Neural cell (in vitro differentiated cells): Measurements from ENCODE around the gene LAPTM5. TPM values are rescaled to one million over a fixed set of nuclear protein-coding genes. Genes with fewer than 3 reads are reported as not detected.

Experiments
- H2AFZ ChIP-seq: fragments of 200-600, 300-800 bp; sonication (generic), shearing (Covaris generic); 2 replicates; pipeline ENCODE4 v1.6.0; 2014; ENCODE audit warnings: low read depth, mild to moderate bottlenecking, antibody characterized with exemption, low read length, moderate library complexity
- H3F3A ChIP-seq: fragments of 200-600 bp; shearing (Covaris generic); 2 replicates; pipeline ENCODE4 v1.6.1; 2016; ENCODE audit warnings: mild to moderate bottlenecking, moderate library complexity, mixed read lengths, antibody characterized with exemption, low read length; ENCODE audit not compliant: insufficient read depth, poor library complexity, severe bottlenecking
- H3K27ac ChIP-seq: fragments of 200-600, 300-800 bp; sonication (generic), shearing (Covaris generic); 2 replicates; pipeline ENCODE4 v1.5.1; 2014; ENCODE audit warnings: mild to moderate bottlenecking, low read length, moderate library complexity
- H3K27me3 ChIP-seq: fragments of 300-800, 200-600 bp; sonication (generic), shearing (Covaris generic); 2 replicates; pipeline ENCODE4 v1.6.0; 2014; ENCODE audit warnings: mild to moderate bottlenecking, low read depth, low read length, moderate library complexity; ENCODE audit not compliant: insufficient read depth
- H3K36me3 ChIP-seq: fragments of 300-800, 200-600 bp; sonication (generic), shearing (Covaris generic); 2 replicates; pipeline ENCODE4 v1.5.1; 2014; ENCODE audit warnings: mild to moderate bottlenecking, antibody characterized with exemption, low read length, moderate library complexity; ENCODE audit not compliant: insufficient read depth
- H3K4me2 ChIP-seq: fragments of 300-800, 200-600 bp; sonication (generic), shearing (Covaris generic); 2 replicates; pipeline ENCODE4 v1.6.0; 2014; ENCODE audit warnings: mild to moderate bottlenecking, low read length
- H3K4me3 ChIP-seq: fragments of 300-800, 200-600 bp; sonication (generic), shearing (Covaris generic); 2 replicates; pipeline ENCODE4 v1.5.1; 2014; ENCODE audit warnings: mild to moderate bottlenecking, low read length, moderate library complexity
- H3K79me2 ChIP-seq: fragments of 200-600 bp; shearing (Covaris generic); replicated peaks from 2 replicates; pipeline ENCODE4 v1.6.0; 2014; ENCODE audit warnings: mild to moderate bottlenecking, low read length, moderate library complexity; ENCODE audit not compliant: insufficient read depth
- H3K9ac ChIP-seq: fragments of 300-800, 200-600 bp; sonication (generic), shearing (Covaris generic); 2 replicates; pipeline ENCODE4 v1.6.1; 2016; ENCODE audit warnings: mild to moderate bottlenecking, low read length, mixed read lengths
- H3K9me2 ChIP-seq: fragments of 200-600 bp; shearing (Covaris generic); 2 replicates; pipeline ENCODE4 v1.6.1; 2016; ENCODE audit warnings: mild to moderate bottlenecking, low read length, mixed read lengths; ENCODE audit not compliant: insufficient read depth
- H3K9me3 ChIP-seq: fragments of 200-600, 300-800 bp; sonication (generic), shearing (Covaris generic); 2 replicates; pipeline ENCODE4 v1.6.1; 2016; ENCODE audit warnings: mild to moderate bottlenecking, mixed run types, low read length, moderate library complexity, mixed read lengths
- H4K20me1 ChIP-seq: fragments of 200-600 bp; shearing (Covaris generic); 2 replicates; pipeline ENCODE4 v1.6.1; 2016; ENCODE audit warnings: mild to moderate bottlenecking, mixed run types; ENCODE audit not compliant: insufficient read depth
- CTCF ChIP-seq: fragments of 450-650 bp; IDR thresholded peaks from 2 replicates; pipeline ENCODE4 v1.5.1; 2014; ENCODE audit warnings: antibody characterized with exemption, mild to moderate bottlenecking, moderate library complexity; ENCODE audit not compliant: poor library complexity, severe bottlenecking
- EP300 ChIP-seq: fragments of 450-650 bp; conservative IDR thresholded peaks from 2 replicates; pipeline ENCODE4 v1.6.1; 2014; ENCODE audit warnings: antibody characterized with exemption, mild to moderate bottlenecking, moderate library complexity; ENCODE audit not compliant: poor library complexity, severe bottlenecking
- EZH2 ChIP-seq: fragments of 200-600, 300-800 bp; shearing (Covaris generic), sonication (generic); IDR thresholded peaks from 2 replicates; pipeline ENCODE4 v1.6.1; 2014; ENCODE audit warnings: antibody characterized with exemption, low read length, borderline replicate concordance, mild to moderate bottlenecking; ENCODE audit not compliant: insufficient read depth, poor library complexity, severe bottlenecking
- MXI1 ChIP-seq: fragments of 450-650 bp; conservative IDR thresholded peaks from 2 replicates; pipeline ENCODE4 v1.6.1; 2014; ENCODE audit warnings: antibody characterized with exemption, mild to moderate bottlenecking; ENCODE audit not compliant: poor library complexity, severe bottlenecking
- POLR2AphosphoS5 ChIP-seq: IDR thresholded peaks from 2 replicates; pipeline ENCODE4 v1.6.1; 2012
- RAD21 ChIP-seq: fragments of 450-650 bp; conservative IDR thresholded peaks from 2 replicates; pipeline ENCODE4 v1.6.1; 2014; ENCODE audit warnings: antibody characterized with exemption, mild to moderate bottlenecking, moderate library complexity
- REST ChIP-seq: IDR thresholded peaks from 2 replicates; pipeline ENCODE4 v1.6.1; 2012; ENCODE audit warnings: borderline replicate concordance
- SMC3 ChIP-seq: fragments of 450-650 bp; conservative IDR thresholded peaks from 2 replicates; pipeline ENCODE4 v1.6.1; 2014; ENCODE audit warnings: antibody characterized with exemption, mild to moderate bottlenecking, moderate library complexity; ENCODE audit not compliant: poor library complexity
- TAF1 ChIP-seq: IDR thresholded peaks from 2 replicates; pipeline ENCODE4 v1.6.1; 2012; ENCODE audit warnings: low read depth
- polyA plus RNA-seq: library from polyadenylated mRNA; depleted of rRNA; stranded (reverse); fragments of >200 nt; gene quantifications from 2 replicates; pipeline ENCODE4 v1.2.3, GENCODE V29; 2014

LAPTM5 gene
- polyA plus RNA-seq, 1 donor from 2014 or later = 0.12 TPM

GRCh38 chr1:30720271-30721223 is 37.0 kb downstream of the LAPTM5 start:
- no peak overlapping the region for H3K4me3 ChIP-seq
- H3K27ac ChIP-seq = no peak overlapping the region
- H3K4me2 ChIP-seq = no peak overlapping the region
- no peaks in the 10 kb centered on the region for H3K27me3 ChIP-seq
- no peaks in the 10 kb centered on the region for H3K9me2 ChIP-seq
- TF ChIP-seq TAF1 = no peak
- H3F3A ChIP-seq = no peaks in the 10 kb centered on the region
- H3K9me3 ChIP-seq = no peaks in the 10 kb centered on the region
- no peaks in the 10 kb centered on the region for H3K79me2 ChIP-seq
- no peak overlapping the region for H3K9ac ChIP-seq
- no peaks in the 10 kb centered on the region for H3K36me3 ChIP-seq
- H2AFZ ChIP-seq = no peak overlapping the region
- no peaks in the 10 kb centered on the region for H4K20me1 ChIP-seq

GRCh38 chr1:30719406-30720270 is 37.9 kb downstream of the LAPTM5 start:
- peak overlapping the region; percentile 79 for H3K4me3 ChIP-seq
- H3K36me3 ChIP-seq = no peaks in the 10 kb centered on the region
- H2AFZ ChIP-seq = no peak overlapping the region
- peak; percentile 99 for TF ChIP-seq SMC3
- peak; percentile 100 for TF ChIP-seq RAD21
- no peak for TF ChIP-seq MXI1
- TF ChIP-seq EZH2 = no peak
- peak; percentile 5 for TF ChIP-seq REST
- TF ChIP-seq POLR2AphosphoS5 = no peak
- no peak for TF ChIP-seq TAF1
- no peak for TF ChIP-seq CTCF
- no peak for TF ChIP-seq EP300
- no peaks in the 10 kb centered on the region for H4K20me1 ChIP-seq
- H3K9me2 ChIP-seq = no peaks in the 10 kb centered on the region
- H3K9me3 ChIP-seq = no peaks in the 10 kb centered on the region
- H3K27ac ChIP-seq = no peak overlapping the region
- H3K27me3 ChIP-seq = no peaks in the 10 kb centered on the region
- no peak overlapping the region for H3K4me2 ChIP-seq
- peak overlapping the region; percentile 72 for H3K9ac ChIP-seq
- H3K79me2 ChIP-seq = no peaks in the 10 kb centered on the region
- H3F3A ChIP-seq = no peaks in the 10 kb centered on the region
